KMS-11 (cell line): ENCODE measurements around the gene WSCD1.

Experiments used
- H2AFZ ChIP-seq: fragments of 200-600 bp; sonication (generic); 2 replicates; pipeline ENCODE4 v1.6.1; 2016; ENCODE audit warnings: antibody characterized with exemption, mixed run types, low read depth
- H3K27ac ChIP-seq: fragments of 200-600 bp; sonication (generic); 2 replicates; pipeline ENCODE4 v1.6.1; 2016; ENCODE audit warnings: mild to moderate bottlenecking, mixed run types
- H3K27me3 ChIP-seq: fragments of 200-600 bp; sonication (generic); 2 replicates; pipeline ENCODE4 v1.6.1; 2017; ENCODE audit warnings: mild to moderate bottlenecking, low read depth, mixed run types, moderate library complexity; ENCODE audit not compliant: insufficient read depth
- H3K36me3 ChIP-seq: fragments of 200-600 bp; sonication (generic); 2 replicates; pipeline ENCODE4 v1.6.1; 2017; ENCODE audit warnings: mild to moderate bottlenecking, mixed run types; ENCODE audit not compliant: insufficient read depth
- H3K4me1 ChIP-seq: fragments of 200-600 bp; sonication (generic); 2 replicates; pipeline ENCODE4 v1.6.1; 2016; ENCODE audit warnings: mild to moderate bottlenecking, low read depth, mixed run types; ENCODE audit not compliant: poor library complexity, severe bottlenecking
- H3K4me2 ChIP-seq: fragments of 200-600 bp; sonication (generic); 2 replicates; pipeline ENCODE4 v1.7.0; 2016; ENCODE audit warnings: mild to moderate bottlenecking, mixed run types
- H3K4me3 ChIP-seq: fragments of 200-600 bp; sonication (generic); IDR thresholded peaks from 2 replicates; pipeline ENCODE4 v1.6.1; 2017; ENCODE audit warnings: low read depth, low read length, mixed read lengths; ENCODE audit not compliant: insufficient read depth
- H3K79me2 ChIP-seq: fragments of 200-600 bp; sonication (generic); 2 replicates; pipeline ENCODE4 v1.6.1; 2016; ENCODE audit warnings: low read depth, mixed run types; ENCODE audit not compliant: insufficient read depth
- H3K9ac ChIP-seq: fragments of 200-600 bp; sonication (generic); 2 replicates; pipeline ENCODE4 v1.6.1; 2016; ENCODE audit warnings: mild to moderate bottlenecking, mixed run types
- H4K20me1 ChIP-seq: fragments of 200-600 bp; sonication (generic); 2 replicates; pipeline ENCODE4 v1.6.1; 2016; ENCODE audit warnings: mild to moderate bottlenecking, mixed run types; ENCODE audit not compliant: insufficient read depth
- CTCF ChIP-seq: fragments of 200-600 bp; sonication (generic); conservative IDR thresholded peaks from 2 replicates; pipeline ENCODE4 v1.6.1; 2017; ENCODE audit warnings: low read depth, mild to moderate bottlenecking, antibody characterized with exemption, low read length, moderate library complexity, mixed read lengths

Gene WSCD1

GRCh38 chr17:6160911-6161855, 91.0 kb downstream of the WSCD1 start:
- Histone ChIP-seq H3K79me2 (no peaks in the 10 kb centered on the region), H3K4me1 (peaks cover 46% of the 10 kb centered on the region), H3K4me3 (no peak overlapping the region), H3K4me2 (peak overlapping the region; percentile 39; the same call in 1 of the 2 replicates), H3K36me3 (no peaks in the 10 kb centered on the region), H4K20me1 (no peaks in the 10 kb centered on the region), H3K27ac (peak overlapping the region; percentile 82), H2AFZ (no peak overlapping the region), H3K27me3 (no peaks in the 10 kb centered on the region), H3K9ac (peak overlapping the region; percentile 32; the same call in 1 of the 2 replicates)
- TF ChIP-seq CTCF: no peak

- Histone ChIP-seq H3K27ac (peak overlapping the region; percentile 82), H3K4me2 (peak overlapping the region; percentile 39; the same call in 1 of the 2 replicates)
Observed at GRCh38 chr17:6162216-6162615, 92.0 kb downstream of the WSCD1 start.

GRCh38 chr17:6162892-6163291, 92.7 kb downstream of the WSCD1 start:
- no peak for TF ChIP-seq CTCF
- Histone ChIP-seq H3K4me2 (no peak overlapping the region), H3K27ac (no peak overlapping the region), H3K9ac (no peak overlapping the region), H3K36me3 (no peaks in the 10 kb centered on the region), H4K20me1 (no peaks in the 10 kb centered on the region), H3K4me1 (peaks cover 58% of the 10 kb centered on the region), H3K79me2 (no peaks in the 10 kb centered on the region), H2AFZ (no peak overlapping the region), H3K27me3 (no peaks in the 10 kb centered on the region), H3K4me3 (no peak overlapping the region)

More at GRCh38 chr17:6162216-6162615, 92.0 kb downstream of the WSCD1 start:
- H3K9ac ChIP-seq: peak overlapping the region; percentile 32; the same call in 1 of the 2 replicates
- H2AFZ ChIP-seq: no peak overlapping the region
- no peaks in the 10 kb centered on the region for H3K27me3 ChIP-seq
- no peak for TF ChIP-seq CTCF
- peaks cover 54% of the 10 kb centered on the region for H3K4me1 ChIP-seq
- H3K4me3 ChIP-seq: no peak overlapping the region
- no peaks in the 10 kb centered on the region for H3K79me2 ChIP-seq
- H4K20me1 ChIP-seq: no peaks in the 10 kb centered on the region
- no peaks in the 10 kb centered on the region for H3K36me3 ChIP-seq

- peaks cover 58% of the 10 kb centered on the region for H3K4me1 ChIP-seq
- no peak overlapping the region for H3K4me3 ChIP-seq
- no peak overlapping the region for H3K9ac ChIP-seq
- no peak overlapping the region for H3K4me2 ChIP-seq
- H3K27me3 ChIP-seq: no peaks in the 10 kb centered on the region
- no peaks in the 10 kb centered on the region for H4K20me1 ChIP-seq
- H3K27ac ChIP-seq: no peak overlapping the region
- no peaks in the 10 kb centered on the region for H3K36me3 ChIP-seq
- no peaks in the 10 kb centered on the region for H3K79me2 ChIP-seq
- no peak for TF ChIP-seq CTCF
- no peak overlapping the region for H2AFZ ChIP-seq
Observed at GRCh38 chr17:6163612-6164333, 93.6 kb downstream of the WSCD1 start.
